RKO (cell line): Measurements from ENCODE around the gene GPR6.

ENCODE experiments used
- DNase-seq: peaks from one replicate; pipeline ENCODE4 v3.0.0-alpha.2; 2016; ENCODE audit warnings: low spot score

Gene GPR6

DNA sequence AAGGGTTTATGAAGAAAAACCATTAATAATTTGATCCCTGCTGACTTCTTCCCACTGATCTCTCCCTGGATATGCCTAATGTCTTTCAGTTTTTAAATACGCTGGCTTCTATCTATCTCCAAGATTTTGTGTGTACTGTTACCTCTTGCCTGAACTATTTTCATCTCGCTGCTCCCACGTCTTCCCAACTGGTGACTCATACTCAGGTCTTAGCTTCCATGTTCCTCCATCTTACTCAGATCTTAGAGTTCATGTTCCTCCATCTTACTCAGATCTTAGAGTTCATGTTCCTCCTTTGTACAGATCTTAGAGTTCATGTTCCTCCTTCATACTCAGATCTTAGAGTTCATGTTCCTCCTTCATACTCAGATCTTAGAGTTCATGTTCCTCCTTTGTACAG is 21.6 kb downstream of the GPR6 start:
- no peak for DNase-seq

DNA sequence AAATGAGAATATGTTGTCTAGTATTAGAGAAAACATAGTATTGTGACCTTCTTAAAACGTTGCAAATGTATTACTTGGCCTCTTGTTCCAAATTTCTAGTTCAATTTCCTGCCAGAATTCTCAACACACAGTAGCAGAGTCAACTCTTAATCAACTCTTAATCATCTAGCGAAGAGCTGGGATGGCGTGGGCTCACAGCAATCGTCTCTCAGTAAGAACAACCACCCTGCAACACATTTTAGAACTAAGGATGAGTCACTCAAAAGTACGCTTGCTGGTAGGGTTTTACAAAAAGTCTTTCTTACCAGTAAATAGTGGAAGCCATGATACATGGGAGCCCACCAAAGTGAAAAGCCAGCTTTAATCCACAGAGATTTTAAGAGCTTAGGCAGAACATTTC is 24.6 kb downstream of the GPR6 start:
- DNase-seq, result peak; percentile 45

DNA sequence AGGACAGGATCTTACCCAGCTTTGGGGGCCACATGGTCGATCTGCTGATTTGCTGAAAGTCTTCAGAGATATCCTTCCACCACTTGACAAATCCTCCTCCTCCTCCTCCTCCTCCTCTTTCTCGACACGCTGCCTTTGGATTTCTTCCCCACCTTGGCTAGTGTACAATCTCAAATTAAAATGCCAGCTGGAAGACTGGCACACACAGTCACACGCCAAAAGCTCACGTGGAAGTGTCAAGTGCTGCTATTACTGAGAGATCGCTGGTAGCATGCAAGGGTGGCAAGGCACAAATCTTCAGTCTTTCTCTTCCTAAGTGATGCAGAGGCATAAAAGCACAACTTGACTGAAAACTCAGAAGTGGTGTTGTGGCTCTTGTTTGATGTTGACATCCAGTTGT is 35.3 kb downstream of the GPR6 start:
- no peak for DNase-seq

DNA sequence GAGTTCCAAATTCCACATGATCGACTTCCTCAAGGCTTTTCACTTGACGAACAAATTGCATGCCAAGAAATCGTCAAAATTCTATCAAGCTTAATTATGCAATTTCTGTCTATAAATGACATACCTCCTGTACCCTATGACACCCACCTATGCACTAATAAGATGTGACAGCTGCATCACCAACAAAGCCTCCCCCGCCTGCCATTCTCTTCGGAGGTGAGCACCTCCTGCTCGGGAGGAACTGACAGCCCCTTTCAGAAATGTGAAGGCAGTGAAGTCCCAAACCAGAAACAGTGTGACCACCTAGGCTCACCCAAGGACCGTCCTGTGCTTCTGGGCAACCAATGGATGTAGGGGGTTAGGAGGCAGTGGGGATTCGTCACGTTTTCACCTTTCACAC is 37.1 kb downstream of the GPR6 start:
- no peak for DNase-seq

DNA sequence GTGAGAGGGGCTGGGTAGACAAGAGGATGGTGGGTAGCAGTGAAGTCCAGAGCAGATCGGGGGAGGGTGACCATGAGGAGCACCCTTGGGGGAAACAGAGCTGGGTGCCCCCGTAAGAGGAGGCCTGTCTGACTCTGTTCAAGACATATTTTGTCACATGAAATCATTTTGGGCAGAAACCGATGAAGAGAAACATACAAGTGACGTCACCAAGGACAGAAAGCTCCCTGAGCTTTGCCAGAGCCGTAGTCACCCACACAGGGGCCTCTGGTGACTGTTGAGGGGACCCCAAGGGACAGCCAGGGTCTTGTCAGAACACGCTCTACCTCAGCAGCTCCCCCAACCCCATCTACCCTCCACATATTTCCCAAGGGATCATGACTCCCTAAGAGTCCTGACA is 39.2 kb downstream of the GPR6 start:
- no peak for DNase-seq

DNA sequence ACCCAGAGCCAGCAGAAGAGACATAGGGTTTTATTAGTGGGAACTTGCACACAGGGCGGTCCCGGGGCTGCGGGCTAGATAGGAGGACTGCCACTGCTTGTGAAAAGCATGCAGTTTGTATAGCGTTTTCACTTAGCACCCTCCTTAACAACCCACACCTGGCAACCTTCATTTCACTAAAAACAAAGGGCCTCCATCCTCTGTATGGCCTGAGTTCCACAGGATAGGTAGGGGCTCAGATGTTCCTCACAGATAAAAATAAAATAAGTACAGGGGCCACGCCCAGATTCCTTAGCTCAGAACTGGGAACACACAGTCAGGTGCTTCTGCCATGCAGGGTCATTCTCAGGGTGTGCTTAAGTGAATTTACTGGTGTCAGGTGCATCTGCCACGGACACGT is 39.8 kb downstream of the GPR6 start:
- no peak for DNase-seq

DNA sequence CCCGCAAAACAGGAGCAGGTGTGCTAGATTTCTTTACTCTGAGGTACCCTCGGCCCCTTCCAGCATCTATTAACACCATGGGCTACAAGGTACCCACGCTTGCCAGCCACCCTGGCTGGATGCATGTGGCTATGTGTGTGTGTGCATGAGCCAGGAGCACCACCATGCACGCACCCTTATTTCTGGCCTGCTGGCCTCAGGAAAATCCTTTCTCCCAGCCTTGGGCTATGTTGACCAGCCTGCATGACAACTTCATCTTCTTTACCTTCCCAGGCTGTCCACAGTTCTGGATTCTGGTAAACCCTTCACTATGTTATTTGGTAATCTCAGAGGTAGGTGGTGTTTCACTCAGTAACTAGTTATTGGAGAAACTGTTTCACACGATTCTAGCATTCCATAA is 40.4 kb downstream of the GPR6 start:
- DNase-seq, result no peak

DNA sequence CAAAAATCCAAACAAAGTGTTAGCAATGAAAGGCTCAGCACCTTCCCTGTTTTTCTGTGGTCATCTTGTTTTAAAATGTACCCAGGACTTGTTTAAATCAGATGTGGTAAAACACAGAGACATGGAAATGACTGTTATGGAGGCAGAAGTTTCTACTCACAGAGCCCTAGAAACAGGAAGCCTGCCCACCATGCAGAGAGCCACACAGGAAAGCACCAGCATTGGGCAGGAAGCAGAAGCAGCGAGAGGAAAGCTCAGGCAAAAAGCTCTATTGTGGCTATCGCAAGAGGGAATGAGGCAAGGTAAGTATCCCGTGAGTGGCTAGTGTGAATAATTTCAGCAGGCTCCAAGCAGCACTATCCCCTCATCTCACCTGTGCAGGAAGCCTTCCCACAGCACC is 42.8 kb downstream of the GPR6 start:
- no peak for DNase-seq

DNA sequence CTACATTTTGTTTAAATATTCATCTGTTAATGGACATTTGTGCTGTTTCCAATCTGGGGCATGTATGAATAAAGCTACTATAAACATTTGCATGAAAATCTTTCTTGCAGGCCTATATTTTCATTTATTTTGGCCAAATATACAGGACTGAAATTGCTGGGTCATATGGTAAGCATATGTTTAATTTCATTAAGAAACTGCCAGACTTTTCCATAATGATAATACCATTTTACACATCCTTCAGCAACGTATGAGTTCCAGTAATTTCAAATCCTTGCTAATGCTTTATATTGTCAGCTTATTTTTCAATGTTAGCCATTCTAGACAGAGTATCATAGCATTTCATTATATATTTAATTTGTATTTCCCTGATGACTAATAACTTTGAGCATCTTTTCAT is 51.0 kb downstream of the GPR6 start:
- DNase-seq, result no peak
